Activated CD4-positive, alpha-beta T cell treated with anti-CD3 and anti-CD28 coated beads, Interleukin-2, amount 10 ng/mL, durations not matched to agents 7 days and 5 days (primary cell): ENCODE data around the gene OR8B8. TPM values are rescaled to one million over a fixed set of nuclear protein-coding genes. Genes with fewer than 3 reads are reported as not detected.

Experiments used
- CTCF ChIA-PET: fragments of 350-600 bp; sonication (Branson Sonifier 250); formaldehyde crosslinking; loops from one replicate; lab custom pipeline; 2021; ENCODE audit warnings: antibody characterized with exemption; lab: Charles Lee
- POLR2A ChIA-PET: fragments of 350-600 bp; sonication (Branson Sonifier 250); formaldehyde crosslinking; loops from one replicate; lab custom pipeline; 2021; ENCODE audit warnings: antibody characterized with exemption; lab: Charles Lee
- DNase-seq: peaks from one replicate; pipeline ENCODE4 v3.0.0-alpha.2; 2020
- H3K27ac Mint-ChIP-seq: one replicate; pipeline ENCODE4 v1.8.0; 2021; ENCODE audit warnings: mild to moderate bottlenecking, moderate library complexity, mixed read lengths
- H3K27me3 Mint-ChIP-seq: one replicate; pipeline ENCODE4 v1.8.0; 2021; ENCODE audit warnings: mixed read lengths
- H3K36me3 Mint-ChIP-seq: one replicate; pipeline ENCODE4 v1.8.0; 2021; ENCODE audit warnings: low read depth, mixed read lengths
- H3K4me1 Mint-ChIP-seq: one replicate; pipeline ENCODE4 v1.8.0; 2021; ENCODE audit warnings: mixed read lengths
- H3K4me3 Mint-ChIP-seq: one replicate; pipeline ENCODE4 v1.8.0; 2021; ENCODE audit warnings: mild to moderate bottlenecking, moderate library complexity, mixed read lengths
- H3K9me3 Mint-ChIP-seq: one replicate; pipeline ENCODE4 v1.8.0; 2021; ENCODE audit warnings: mixed read lengths
- total RNA-seq, 2 experiments: library from RNA; stranded (reverse); gene quantifications; one replicate each; pipeline ENCODE4 v1.2.3, GENCODE V29; 2021

The OR8B8 gene
- total RNA-seq, result not detected

GRCh38 chr11:124445646-124446150 is at the start of gene OR8B8:
TSS of gene OR8B8 (minus strand) at chr11:124445696. CDS start at chr11:124441085, 4,611 bp downstream.
- POLR2A ChIA-PET, result no interaction called here
- Mint-ChIP-seq H3K27me3 (peaks cover 3% of the 10 kb centered on the region), H3K4me3 (no peak within 1 kb of the TSS), H3K9me3 (no peaks in the 10 kb centered on the region), H3K36me3 (no peaks in the 10 kb centered on the region), H3K4me1 (no peaks in the 10 kb centered on the region), H3K27ac (no peak within 1 kb of the TSS)
- CTCF ChIA-PET, result interaction anchor here (0.6 kb wide), 1 partner anchor 12 kb away, joined by 3 read pairs; no protein-coding TSS in a partner anchor
- DNase-seq, result no peak

GRCh38 chr11:124493016-124493655 is 47.6 kb upstream of the OR8B8 start:
- ChIA-PET POLR2A (no interaction called here), CTCF (no interaction called here)
- Mint-ChIP-seq H3K4me3 (no peak overlapping the region), H3K27ac (no peak overlapping the region), H3K4me1 (no peaks in the 10 kb centered on the region), H3K9me3 (no peaks in the 10 kb centered on the region), H3K36me3 (no peaks in the 10 kb centered on the region), H3K27me3 (peaks cover 5% of the 10 kb centered on the region)
- DNase-seq, result no peak

DNA sequence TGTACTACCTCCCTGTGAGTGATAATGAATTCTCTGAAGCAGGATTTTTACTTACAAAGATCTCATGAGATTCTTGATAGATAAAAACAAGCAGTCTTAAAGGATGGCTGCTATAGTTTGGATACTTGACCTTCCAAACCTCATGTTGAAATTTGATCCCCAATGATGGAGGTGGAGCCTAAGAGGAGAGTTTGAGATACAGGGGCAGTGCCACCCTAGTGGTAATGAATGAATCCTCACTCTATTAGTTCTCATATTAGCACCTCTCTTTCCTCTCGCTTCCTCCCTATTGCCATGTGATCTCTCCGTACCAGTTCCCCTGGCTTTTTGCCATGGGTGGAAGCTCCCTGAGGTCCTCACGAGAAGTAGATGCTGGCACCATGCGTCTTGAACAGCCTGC is 37.9 kb upstream of the OR8B8 start:
- Mint-ChIP-seq H3K4me3 (no peak overlapping the region), H3K27ac (no peak overlapping the region), H3K9me3 (no peaks in the 10 kb centered on the region), H3K36me3 (no peaks in the 10 kb centered on the region), H3K27me3 (peaks cover 20% of the 10 kb centered on the region), H3K4me1 (peaks cover 11% of the 10 kb centered on the region)
- ChIA-PET POLR2A (no interaction called here), CTCF (no interaction called here)
- DNase-seq, result no peak

DNA sequence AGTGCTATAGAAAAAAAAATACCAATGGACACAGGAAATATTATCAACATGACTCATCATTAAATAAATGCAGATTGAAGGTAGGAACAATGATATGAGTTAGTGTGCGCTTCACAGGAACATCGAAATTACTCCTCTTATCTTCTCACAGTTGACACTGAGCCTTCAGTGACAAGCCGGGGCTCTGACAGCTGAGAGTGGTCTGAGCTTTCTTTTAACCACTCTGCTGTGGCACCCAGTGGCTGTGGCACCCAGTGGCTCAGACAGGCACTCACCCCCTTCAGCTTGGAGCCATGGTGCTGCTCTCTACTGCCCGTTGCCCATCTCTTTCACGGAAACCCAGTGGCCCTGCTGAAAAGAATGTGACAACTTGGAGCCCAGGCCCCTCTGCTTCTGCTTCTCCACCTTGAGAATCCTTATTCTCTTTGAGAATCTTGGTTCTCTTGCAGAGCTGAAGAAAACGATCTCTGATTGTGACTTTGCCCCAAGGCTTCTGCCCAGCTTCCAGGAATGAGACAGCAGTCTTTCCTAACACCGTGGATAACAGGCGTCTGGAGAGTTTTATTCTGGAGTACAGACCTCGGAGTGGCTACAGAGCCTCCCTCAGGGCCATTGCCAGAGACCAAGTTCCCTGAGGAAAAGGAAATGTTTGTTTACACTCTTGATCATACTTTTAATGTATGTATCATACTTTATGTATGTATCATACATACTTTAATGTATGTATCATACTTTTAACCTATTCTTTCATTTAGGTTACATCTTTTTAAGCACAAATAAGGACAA is 37.1 kb upstream of the OR8B8 start:
- peaks cover 11% of the 10 kb centered on the region for H3K4me1 Mint-ChIP-seq
- no peak overlapping the region for H3K4me3 Mint-ChIP-seq

DNA sequence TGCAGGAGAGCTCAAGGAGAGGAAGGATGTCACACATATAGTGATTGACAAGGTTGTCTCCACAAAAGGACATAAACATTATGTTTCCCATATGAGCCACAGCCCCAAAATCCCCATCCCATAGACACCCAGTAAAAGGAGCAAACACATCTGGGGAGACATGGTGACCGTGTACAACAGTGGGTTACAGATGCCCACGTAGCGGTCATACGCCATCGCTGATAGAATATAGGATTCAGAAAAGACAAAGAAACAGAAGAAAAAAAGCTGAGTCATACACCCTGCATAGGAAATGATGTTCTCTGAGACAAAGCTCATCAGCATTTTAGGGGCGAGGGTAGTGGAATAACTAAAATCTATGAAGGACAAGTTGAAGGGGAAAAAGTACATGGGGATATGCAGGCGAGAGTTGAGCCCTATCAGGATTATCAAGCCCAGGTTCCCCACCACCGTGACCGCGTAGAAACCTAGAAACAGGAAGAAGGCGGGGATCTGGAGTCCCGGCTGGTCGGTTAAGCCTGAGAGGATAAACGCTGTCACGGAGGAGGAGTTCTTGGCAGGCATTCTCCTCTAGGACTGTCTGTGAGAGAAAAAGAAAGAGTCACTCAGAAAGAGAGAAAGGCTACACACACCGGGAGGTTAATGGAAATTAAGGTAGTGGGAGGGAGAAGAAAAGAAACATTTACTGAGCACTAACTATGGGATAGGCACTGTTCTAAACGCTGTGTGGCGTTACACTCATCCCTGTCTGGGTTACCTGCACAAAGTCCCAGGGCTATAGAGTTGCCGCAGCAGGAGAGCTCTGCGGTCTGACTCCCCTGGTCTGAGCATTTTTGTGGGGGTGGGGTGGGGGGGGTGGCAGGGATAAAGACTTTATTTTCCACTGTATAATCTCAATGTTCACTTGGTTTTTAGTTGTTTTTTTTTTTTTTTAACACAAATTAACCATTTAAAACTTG is 36.1 kb upstream of the OR8B8 start:
- H3K9me3 Mint-ChIP-seq, result no peaks in the 10 kb centered on the region
- ChIA-PET POLR2A (no interaction called here), CTCF (interaction anchor here (0.9 kb wide), 1 partner anchor 19 kb away, joined by 3 read pairs; no protein-coding TSS in a partner anchor)
- peaks cover 17% of the 10 kb centered on the region for H3K27me3 Mint-ChIP-seq
- peak overlapping the region; percentile 46 for H3K4me3 Mint-ChIP-seq
- no peak for DNase-seq
- H3K27ac Mint-ChIP-seq, result no peak overlapping the region
- H3K36me3 Mint-ChIP-seq, result no peaks in the 10 kb centered on the region
- peaks cover 11% of the 10 kb centered on the region for H3K4me1 Mint-ChIP-seq

More for the DNA sequence above, 37.1 kb upstream of the OR8B8 start:
- CTCF ChIA-PET, result interaction anchor here (0.9 kb wide), 1 partner anchor 18 kb away, joined by 3 read pairs; no protein-coding TSS in a partner anchor
- no peak for DNase-seq
- H3K36me3 Mint-ChIP-seq, result no peaks in the 10 kb centered on the region
- H3K9me3 Mint-ChIP-seq, result no peaks in the 10 kb centered on the region
- H3K27ac Mint-ChIP-seq, result no peak overlapping the region
- H3K27me3 Mint-ChIP-seq, result peaks cover 20% of the 10 kb centered on the region
- POLR2A ChIA-PET, result no interaction called here

- POLR2A ChIA-PET, result no interaction called here
- Mint-ChIP-seq H3K4me3 (no peak overlapping the region), H3K9me3 (no peaks in the 10 kb centered on the region), H3K36me3 (no peaks in the 10 kb centered on the region), H3K27me3 (peaks cover 26% of the 10 kb centered on the region), H3K27ac (no peak overlapping the region), H3K4me1 (peaks cover 11% of the 10 kb centered on the region)
- CTCF ChIA-PET, result no interaction called here
- DNase-seq, result no peak
Measured at GRCh38 chr11:124479561-124479960, 34.1 kb upstream of the OR8B8 start.

DNA sequence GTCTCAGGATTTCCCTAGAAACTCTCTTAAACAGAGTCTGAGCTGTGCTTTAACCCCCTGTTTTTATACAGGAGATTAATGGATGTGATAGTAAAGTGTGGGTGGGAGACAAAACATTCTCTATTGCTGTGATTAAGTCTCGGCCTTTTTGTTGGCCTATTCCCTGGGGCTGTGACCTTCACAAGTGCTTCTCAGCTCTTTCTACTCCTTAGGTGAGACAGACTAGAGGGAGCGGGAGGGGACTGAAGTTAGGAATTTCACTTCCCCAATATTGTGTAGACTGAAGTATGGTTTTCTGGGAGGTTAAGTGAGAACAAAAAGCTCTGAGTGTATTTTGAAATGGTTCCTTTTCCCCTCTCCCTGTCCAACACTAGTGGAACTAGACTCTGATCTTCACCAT is 29.8 kb upstream of the OR8B8 start:
- no peaks in the 10 kb centered on the region for H3K36me3 Mint-ChIP-seq
- no peak overlapping the region for H3K27ac Mint-ChIP-seq
- H3K4me3 Mint-ChIP-seq, result no peak overlapping the region
- no peak for DNase-seq
- ChIA-PET CTCF (no interaction called here), POLR2A (no interaction called here)
- H3K9me3 Mint-ChIP-seq, result no peaks in the 10 kb centered on the region
- peaks cover 9% of the 10 kb centered on the region for H3K27me3 Mint-ChIP-seq
- H3K4me1 Mint-ChIP-seq, result no peaks in the 10 kb centered on the region

DNA sequence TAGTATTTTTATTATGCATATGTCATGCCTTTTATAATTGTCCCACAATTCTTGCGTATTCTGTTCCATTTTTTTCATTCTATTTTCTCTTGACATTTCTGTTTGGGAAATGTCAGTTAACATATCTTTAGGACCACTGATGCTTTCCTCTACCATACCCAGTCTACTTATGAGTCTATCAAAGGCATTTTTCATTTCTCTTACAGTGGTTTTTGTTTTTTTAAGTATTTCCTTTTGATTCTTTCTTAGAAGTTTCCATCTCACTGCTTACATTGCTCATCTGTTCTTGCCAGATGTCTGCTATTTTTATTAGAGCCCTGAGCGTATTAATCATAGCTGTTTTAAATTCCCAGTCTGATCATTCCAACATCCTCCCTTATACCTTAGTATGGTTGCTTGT is 29.3 kb upstream of the OR8B8 start:
- Mint-ChIP-seq H3K4me1 (no peaks in the 10 kb centered on the region), H3K27me3 (peaks cover 9% of the 10 kb centered on the region), H3K9me3 (no peaks in the 10 kb centered on the region), H3K36me3 (no peaks in the 10 kb centered on the region), H3K27ac (no peak overlapping the region), H3K4me3 (no peak overlapping the region)
- POLR2A ChIA-PET, result no interaction called here
- DNase-seq, result no peak
- CTCF ChIA-PET, result no interaction called here

GRCh38 chr11:124474079-124474478 is 28.6 kb upstream of the OR8B8 start:
- POLR2A ChIA-PET, result no interaction called here
- no peak for DNase-seq
- H3K27ac Mint-ChIP-seq, result no peak overlapping the region
- no peaks in the 10 kb centered on the region for H3K9me3 Mint-ChIP-seq
- no peaks in the 10 kb centered on the region for H3K36me3 Mint-ChIP-seq
- H3K27me3 Mint-ChIP-seq, result peaks cover 9% of the 10 kb centered on the region
- no peak overlapping the region for H3K4me3 Mint-ChIP-seq
- CTCF ChIA-PET, result no interaction called here
- H3K4me1 Mint-ChIP-seq, result no peaks in the 10 kb centered on the region

DNA sequence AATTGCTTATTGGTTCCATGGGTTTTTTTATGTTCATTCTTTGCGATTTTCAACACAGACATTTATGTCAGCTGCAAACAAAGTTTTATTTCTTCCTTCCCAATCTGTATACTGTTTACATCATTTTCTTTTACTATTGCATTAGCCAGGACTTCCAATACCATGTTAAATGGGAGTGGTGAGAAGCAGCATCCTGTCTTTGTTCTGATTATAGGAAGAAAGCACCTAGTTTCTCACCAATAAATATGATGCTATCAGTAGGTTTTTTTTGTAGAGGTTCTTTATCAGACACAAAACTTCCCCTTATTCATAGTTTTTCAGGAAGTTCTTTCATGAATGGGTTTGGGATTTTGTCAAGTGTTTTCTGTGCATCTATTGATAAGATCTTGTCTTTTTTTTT is 28.0 kb upstream of the OR8B8 start:
- CTCF ChIA-PET, result no interaction called here
- Mint-ChIP-seq H3K4me1 (no peaks in the 10 kb centered on the region), H3K4me3 (no peak overlapping the region), H3K36me3 (no peaks in the 10 kb centered on the region), H3K27ac (no peak overlapping the region), H3K27me3 (peaks cover 9% of the 10 kb centered on the region), H3K9me3 (no peaks in the 10 kb centered on the region)
- no peak for DNase-seq
- POLR2A ChIA-PET, result no interaction called here

DNA sequence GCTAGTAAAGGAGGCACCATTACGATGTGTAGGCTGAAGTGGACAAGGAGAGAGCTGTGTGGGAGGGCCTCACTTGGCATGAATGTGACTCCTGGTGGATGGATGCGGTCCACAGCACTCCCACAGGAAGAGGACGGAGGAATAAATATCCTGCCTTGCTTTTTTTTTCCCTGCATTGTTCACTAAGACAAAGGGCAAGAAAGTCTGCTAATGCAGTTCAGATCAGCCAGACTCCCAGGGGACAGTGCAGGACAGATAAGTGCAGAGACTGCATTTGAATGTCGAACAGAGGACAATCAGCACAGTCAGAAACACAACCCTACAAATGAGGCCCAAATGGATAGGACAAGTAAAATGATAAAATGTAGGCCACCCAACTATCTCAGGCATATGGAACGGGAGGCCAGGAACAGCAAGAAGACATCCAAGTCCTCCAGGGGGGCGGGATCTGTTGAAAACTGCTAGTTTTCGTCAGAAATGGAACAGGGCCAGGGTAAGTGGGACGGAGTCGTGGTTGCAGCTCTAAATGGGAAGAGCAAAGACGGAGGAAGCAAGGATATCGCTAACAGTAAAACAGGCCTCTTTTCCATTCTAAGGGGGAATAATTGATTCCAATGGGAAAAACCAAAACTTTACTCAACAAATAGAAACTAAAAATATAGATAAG is 25.2 kb upstream of the OR8B8 start:
- DNase-seq, result no peak
- H3K9me3 Mint-ChIP-seq, result no peaks in the 10 kb centered on the region
- H3K36me3 Mint-ChIP-seq, result no peaks in the 10 kb centered on the region
- ChIA-PET CTCF (interaction anchor here (0.7 kb wide), 1 partner anchor 105 kb away, joined by 3 read pairs; no protein-coding TSS in a partner anchor), POLR2A (no interaction called here)
- H3K27ac Mint-ChIP-seq, result no peak overlapping the region
- no peak overlapping the region for H3K4me3 Mint-ChIP-seq
- no peaks in the 10 kb centered on the region for H3K4me1 Mint-ChIP-seq
- H3K27me3 Mint-ChIP-seq, result peaks cover 6% of the 10 kb centered on the region

DNA sequence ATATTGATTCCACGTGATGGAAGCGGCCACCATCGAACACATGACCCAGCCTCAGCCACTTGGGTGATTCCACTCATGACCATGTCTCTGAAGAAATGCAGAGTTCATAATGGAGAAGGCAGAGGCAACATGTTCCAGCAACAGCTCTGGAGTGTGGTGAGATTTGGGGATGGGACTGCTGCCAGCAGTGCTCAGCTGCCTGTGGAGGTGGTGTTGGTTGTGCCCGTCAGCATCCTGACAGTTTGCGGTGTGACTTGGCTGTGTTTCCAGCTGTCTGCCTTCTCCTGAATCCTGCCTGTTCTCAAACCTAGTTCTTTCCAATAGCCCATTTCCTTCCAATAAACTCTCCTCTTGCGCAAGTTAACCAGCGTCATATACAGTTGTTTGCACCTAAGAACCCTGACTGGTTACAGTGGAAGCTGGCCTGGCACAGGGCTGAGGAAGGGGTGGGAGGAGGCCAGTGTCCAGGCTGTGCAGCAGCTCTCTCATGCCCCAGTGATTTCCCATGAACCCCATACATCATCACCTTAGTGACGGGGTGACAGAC is 22.0 kb upstream of the OR8B8 start:
- ChIA-PET CTCF (no interaction called here), POLR2A (no interaction called here)
- no peaks in the 10 kb centered on the region for H3K27me3 Mint-ChIP-seq
- H3K4me1 Mint-ChIP-seq, result no peaks in the 10 kb centered on the region
- H3K4me3 Mint-ChIP-seq, result no peak overlapping the region
- H3K36me3 Mint-ChIP-seq, result no peaks in the 10 kb centered on the region
- H3K27ac Mint-ChIP-seq, result no peak overlapping the region
- DNase-seq, result no peak
- no peaks in the 10 kb centered on the region for H3K9me3 Mint-ChIP-seq
